Omental fat pad (tissue), 4 donors: ENCODE measurements around the gene HIGD1C. TPM values are rescaled to one million over a fixed set of nuclear protein-coding genes. Genes with fewer than 3 reads are reported as not detected.
"Not testable (repeated sequence)": the region's sequence is repeated elsewhere in the genome, so short reads cannot be mapped to it uniquely, and the experiment has no call there.

Source experiments
- ATAC-seq: fragments of 150-250 bp; one replicate; pipeline ENCODE4 v1.9.1; 2016; ENCODE audit warnings: mild to moderate bottlenecking, moderate library complexity; ENCODE audit not compliant: low FRiP score
- DNase-seq: peaks from one replicate; pipeline ENCODE4 v3.0.0-alpha.2; 2019; ENCODE audit warnings: low spot score
- total RNA-seq, 4 donors: library from RNA; depleted of rRNA; stranded (reverse); fragments of >200 nt; gene quantifications; one replicate each; pipeline ENCODE4 v1.1.0, GENCODE V29; 2016
- TF ChIP-seq, protein P1 (sequence below), 3 donors: fragments of 450-650 bp; IDR thresholded peaks; one replicate each; pipeline ENCODE4 v1.5.1; 2016 to 2017; ENCODE audit warnings: antibody characterized with exemption in 3 of 3, mild to moderate bottlenecking in 3 of 3, moderate library complexity in 2 of 3

The HIGD1C gene
- total RNA-seq, 4 donors from 2014 or later = not detected

GRCh38 chr12:50923361-50924130 lies 28.8 kb upstream of the HIGD1C start:
- TF ChIP-seq, protein P1, sequence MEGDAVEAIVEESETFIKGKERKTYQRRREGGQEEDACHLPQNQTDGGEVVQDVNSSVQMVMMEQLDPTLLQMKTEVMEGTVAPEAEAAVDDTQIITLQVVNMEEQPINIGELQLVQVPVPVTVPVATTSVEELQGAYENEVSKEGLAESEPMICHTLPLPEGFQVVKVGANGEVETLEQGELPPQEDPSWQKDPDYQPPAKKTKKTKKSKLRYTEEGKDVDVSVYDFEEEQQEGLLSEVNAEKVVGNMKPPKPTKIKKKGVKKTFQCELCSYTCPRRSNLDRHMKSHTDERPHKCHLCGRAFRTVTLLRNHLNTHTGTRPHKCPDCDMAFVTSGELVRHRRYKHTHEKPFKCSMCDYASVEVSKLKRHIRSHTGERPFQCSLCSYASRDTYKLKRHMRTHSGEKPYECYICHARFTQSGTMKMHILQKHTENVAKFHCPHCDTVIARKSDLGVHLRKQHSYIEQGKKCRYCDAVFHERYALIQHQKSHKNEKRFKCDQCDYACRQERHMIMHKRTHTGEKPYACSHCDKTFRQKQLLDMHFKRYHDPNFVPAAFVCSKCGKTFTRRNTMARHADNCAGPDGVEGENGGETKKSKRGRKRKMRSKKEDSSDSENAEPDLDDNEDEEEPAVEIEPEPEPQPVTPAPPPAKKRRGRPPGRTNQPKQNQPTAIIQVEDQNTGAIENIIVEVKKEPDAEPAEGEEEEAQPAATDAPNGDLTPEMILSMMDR (IDR thresholded peaks at IDR 0.05) = no peak
- DNase-seq = no peak
- no peak for ATAC-seq

DNA sequence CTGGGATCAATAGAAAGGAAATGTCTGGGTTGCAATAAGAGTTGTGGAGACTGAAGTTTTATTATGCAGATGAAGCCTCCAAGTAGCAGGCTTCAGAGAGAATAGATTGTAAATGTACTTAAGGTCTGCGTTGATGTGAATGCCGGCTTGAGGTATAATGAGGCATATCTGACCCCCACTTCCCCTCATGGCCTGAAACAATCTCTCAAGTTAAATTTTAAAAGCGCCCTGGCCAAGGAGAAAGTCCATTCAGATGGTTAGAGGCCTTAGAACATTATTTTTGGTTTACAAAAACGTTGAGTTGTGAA lies 28.3 kb upstream of the HIGD1C start:
- ATAC-seq = peak; percentile 5
- no peak for DNase-seq
- TF ChIP-seq, protein P1 (IDR thresholded peaks at IDR 0.05) = no peak

- DNase-seq (peak; percentile 83), ATAC-seq (peak; percentile 91)
- TF ChIP-seq, protein P1 (IDR thresholded peaks at IDR 0.05) = no peak
Measured at GRCh38 chr12:50924439-50925341, 27.7 kb upstream of the HIGD1C start.

DNA sequence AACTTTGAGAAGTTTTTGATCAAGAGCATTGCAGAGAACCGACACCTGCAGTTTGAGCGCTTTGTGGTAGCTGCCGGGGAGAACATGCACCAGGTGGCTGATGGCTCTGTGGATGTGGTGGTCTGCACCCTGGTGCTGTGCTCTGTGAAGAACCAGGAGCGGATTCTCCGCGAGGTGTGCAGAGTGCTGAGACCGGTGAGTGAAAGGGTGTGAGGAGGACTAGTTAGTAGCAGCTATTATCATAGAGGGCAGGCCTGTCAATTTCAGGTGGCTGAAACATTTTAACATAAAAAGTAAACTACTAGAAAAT lies 27.0 kb upstream of the HIGD1C start:
- DNase-seq (no peak), ATAC-seq (no peak)
- TF ChIP-seq, protein P1 (IDR thresholded peaks at IDR 0.05) = no peak

GRCh38 chr12:50925920-50926319 lies 26.4 kb upstream of the HIGD1C start:
- ATAC-seq (no peak), DNase-seq (no peak)
- TF ChIP-seq, protein P1 (IDR thresholded peaks at IDR 0.05) = no peak

DNA sequence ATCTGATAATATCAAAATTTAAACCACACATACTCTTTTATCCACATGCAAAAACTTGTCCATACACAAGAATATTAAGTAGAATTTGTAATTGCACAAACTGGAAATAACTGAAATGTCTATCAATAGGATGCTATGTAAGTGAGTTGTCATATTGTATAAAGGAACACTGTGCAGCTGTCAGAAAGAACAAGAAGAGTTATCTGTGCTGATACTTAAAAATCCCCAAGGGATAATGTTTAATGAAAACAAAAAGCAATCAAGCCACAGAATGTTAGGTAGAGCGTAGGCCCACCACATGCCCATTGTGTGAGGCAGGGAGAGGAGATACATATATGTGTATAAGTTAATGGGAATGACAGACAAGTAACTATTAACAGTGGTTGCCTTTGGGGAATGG lies 25.9 kb upstream of the HIGD1C start:
- TF ChIP-seq, protein P1 (IDR thresholded peaks at IDR 0.05) = no peak
- no peak for DNase-seq
- ATAC-seq = no peak

DNA sequence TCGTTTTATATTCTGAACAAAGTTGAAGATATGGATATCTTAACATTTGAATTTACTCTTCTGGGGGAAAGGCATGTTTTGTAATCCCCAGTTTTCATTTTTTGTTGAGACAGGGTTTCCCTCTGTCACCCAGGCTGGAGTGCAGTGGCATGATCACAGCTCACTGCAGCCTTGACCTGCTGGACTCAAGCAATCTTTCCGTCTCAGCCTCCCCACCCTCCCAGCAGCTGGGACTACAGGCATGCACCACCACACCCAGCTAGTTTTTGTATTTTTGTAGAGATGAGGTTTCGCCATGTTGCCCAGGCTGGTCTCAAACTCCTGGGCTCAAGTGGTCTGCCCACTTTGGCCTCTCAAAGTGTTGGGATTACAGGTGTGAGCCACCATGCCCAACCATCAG lies 25.4 kb upstream of the HIGD1C start:
- ATAC-seq, DNase-seq: not testable (repeated sequence)
